Karpas-422 (cell line): ENCODE data around the gene MCU. TPM values are rescaled to one million over a fixed set of nuclear protein-coding genes. Genes with fewer than 3 reads are reported as not detected.

Source experiments
- DNase-seq: peaks from one replicate; pipeline ENCODE4 v3.0.0-alpha.2; 2015
- H2AFZ ChIP-seq: fragments of 200-600 bp; sonication (generic); 2 replicates; pipeline ENCODE4 v1.6.1; 2014; ENCODE audit warnings: antibody characterized with exemption, low read length, mixed read lengths
- H3K27ac ChIP-seq: fragments of 200-600 bp; sonication (generic); 2 replicates; pipeline ENCODE4 v1.5.1; 2014; ENCODE audit warnings: mild to moderate bottlenecking, low read length, moderate library complexity
- H3K27me3 ChIP-seq: fragments of 200-600 bp; sonication (generic); 2 replicates; pipeline ENCODE4 v1.6.1; 2014; ENCODE audit warnings: low read length, mixed read lengths
- H3K36me3 ChIP-seq: fragments of 200-600 bp; sonication (generic); 2 replicates; pipeline ENCODE4 v1.6.1; 2014; ENCODE audit warnings: low read length, mixed read lengths; ENCODE audit not compliant: insufficient read depth
- H3K4me1 ChIP-seq: fragments of 200-600 bp; sonication (generic); 2 replicates; pipeline ENCODE4 v1.6.1; 2014; ENCODE audit warnings: mild to moderate bottlenecking, low read length, mixed read lengths
- H3K4me2 ChIP-seq: fragments of 200-600 bp; sonication (generic); 2 replicates; pipeline ENCODE4 v1.6.1; 2014; ENCODE audit warnings: low read length, low read depth, mild to moderate bottlenecking; ENCODE audit not compliant: poor library complexity, severe bottlenecking
- H3K4me3 ChIP-seq: fragments of 200-600 bp; sonication (generic); 2 replicates; pipeline ENCODE4 v1.5.1; 2014; ENCODE audit warnings: mild to moderate bottlenecking, antibody characterized with exemption, low read length, mixed read lengths
- H3K79me2 ChIP-seq: fragments of 200-600 bp; sonication (generic); 2 replicates; pipeline ENCODE4 v1.6.1; 2014; ENCODE audit warnings: mild to moderate bottlenecking, low read length, mixed read lengths
- H3K9ac ChIP-seq: fragments of 200-600 bp; sonication (generic); 2 replicates; pipeline ENCODE4 v1.6.0; 2014; ENCODE audit warnings: low read length
- H3K9me2 ChIP-seq: fragments of 200-600 bp; sonication (generic), shearing (Covaris generic); replicated peaks from 2 replicates; pipeline ENCODE4 v1.6.0; 2014; ENCODE audit warnings: mild to moderate bottlenecking, low read length, moderate library complexity; ENCODE audit not compliant: insufficient read depth
- H3K9me3 ChIP-seq: fragments of 300-700, 200-600 bp; sonication (generic); 2 replicates; pipeline ENCODE4 v1.6.1; 2014; ENCODE audit warnings: low read length, mixed read lengths
- H4K20me1 ChIP-seq: fragments of 200-600 bp; sonication (generic); 2 replicates; pipeline ENCODE4 v1.6.1; 2014; ENCODE audit warnings: mild to moderate bottlenecking, antibody characterized with exemption, low read length, low read depth; ENCODE audit not compliant: insufficient read depth
- total RNA-seq: library from RNA; depleted of rRNA; stranded (reverse); fragments of >200 nt; shearing (Covaris generic); gene quantifications from 2 replicates; pipeline ENCODE4 v1.2.3, GENCODE V29; 2014; ENCODE audit warnings: low replicate concordance

MCU gene
- total RNA-seq, 1 experiment from 2014 or later, result 41.3 TPM

DNA sequence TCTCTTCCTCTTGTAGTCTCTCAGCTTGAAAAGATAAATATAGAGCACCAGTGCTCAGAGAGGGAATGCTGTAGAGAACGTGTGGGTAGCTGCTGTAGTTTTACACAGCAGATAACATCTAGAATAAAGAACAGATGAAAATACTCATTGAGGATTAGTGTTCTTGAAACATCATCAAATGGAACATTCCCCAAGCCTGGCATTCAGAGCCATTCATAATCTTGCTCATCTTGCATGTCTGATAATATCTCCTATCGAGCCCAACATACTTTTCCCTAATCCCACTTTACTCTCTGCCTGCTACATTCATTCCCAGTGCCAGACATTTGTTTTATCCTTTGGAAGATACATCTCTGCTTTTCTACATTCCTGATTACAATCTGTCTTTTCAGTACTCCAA lies 35.2 kb downstream of the MCU start:
- H3K27ac ChIP-seq, result no peak overlapping the region
- no peaks in the 10 kb centered on the region for H3K27me3 ChIP-seq
- no peak overlapping the region for H2AFZ ChIP-seq
- no peak overlapping the region for H3K4me3 ChIP-seq
- DNase-seq, result no peak
- H3K9me3 ChIP-seq, result no peaks in the 10 kb centered on the region
- no peaks in the 10 kb centered on the region for H3K36me3 ChIP-seq
- H3K4me1 ChIP-seq, result 0 out of 2 replicates have a peak, but pooled peaks cover 3% of the 10 kb centered on the region
- H3K9ac ChIP-seq, result no peak overlapping the region
- no peaks in the 10 kb centered on the region for H4K20me1 ChIP-seq
- peaks cover 70% of the 10 kb centered on the region for H3K79me2 ChIP-seq
- no peak overlapping the region for H3K4me2 ChIP-seq
- H3K9me2 ChIP-seq, result no peaks in the 10 kb centered on the region

DNA sequence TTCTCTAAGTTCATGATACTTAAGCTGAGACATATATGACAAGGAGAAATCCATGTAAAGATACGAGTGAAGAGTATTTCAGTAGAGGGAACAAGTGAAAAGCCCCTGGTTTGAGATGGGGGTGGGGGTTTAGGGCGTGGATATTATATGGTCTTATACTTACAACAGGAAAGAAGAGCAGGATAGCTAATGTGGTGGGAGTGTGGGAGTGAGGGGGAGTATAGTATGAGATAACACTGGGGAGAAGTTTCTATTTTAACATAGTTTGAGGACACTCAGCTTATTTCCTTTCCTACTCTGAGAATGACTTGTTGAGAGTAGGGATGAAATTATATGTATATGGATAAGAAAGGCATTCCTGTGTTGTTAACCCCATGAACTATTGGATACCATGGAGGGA lies 36.5 kb downstream of the MCU start:
- Histone ChIP-seq H2AFZ (no peak overlapping the region), H3K4me1 (no peaks in the 10 kb centered on the region), H3K9me3 (no peaks in the 10 kb centered on the region), H3K36me3 (no peaks in the 10 kb centered on the region), H3K9ac (no peak overlapping the region), H4K20me1 (no peaks in the 10 kb centered on the region), H3K4me3 (no peak overlapping the region), H3K4me2 (no peak overlapping the region), H3K27me3 (no peaks in the 10 kb centered on the region), H3K9me2 (no peaks in the 10 kb centered on the region), H3K27ac (no peak overlapping the region), H3K79me2 (peaks cover 75% of the 10 kb centered on the region)
- DNase-seq, result no peak

DNA sequence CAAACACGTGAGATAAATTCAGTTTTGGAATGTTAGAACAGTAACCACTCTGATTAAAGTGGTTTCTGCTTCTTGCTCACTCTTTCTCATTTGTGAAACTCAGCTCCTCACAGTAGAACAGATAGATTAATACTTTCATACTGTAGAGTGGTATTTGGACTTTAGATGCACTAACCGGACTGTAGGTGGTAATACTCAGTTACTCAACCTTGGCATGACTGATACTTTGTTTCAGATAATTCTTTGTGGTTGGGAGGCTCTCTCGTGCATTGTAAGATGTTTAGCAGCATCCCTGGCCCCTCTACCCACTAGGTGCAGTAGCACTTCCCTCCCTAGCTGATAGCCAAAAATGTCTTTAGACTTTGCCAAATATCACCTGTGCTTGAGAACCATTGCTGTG lies 37.6 kb downstream of the MCU start:
- Histone ChIP-seq H2AFZ (no peak overlapping the region), H3K4me1 (no peaks in the 10 kb centered on the region), H3K27ac (no peak overlapping the region), H3K9me3 (no peaks in the 10 kb centered on the region), H3K36me3 (no peaks in the 10 kb centered on the region), H3K9ac (no peak overlapping the region), H3K27me3 (no peaks in the 10 kb centered on the region), H3K4me3 (no peak overlapping the region), H3K4me2 (no peak overlapping the region), H3K9me2 (no peaks in the 10 kb centered on the region), H4K20me1 (no peaks in the 10 kb centered on the region), H3K79me2 (peaks cover 73% of the 10 kb centered on the region)
- no peak for DNase-seq

DNA sequence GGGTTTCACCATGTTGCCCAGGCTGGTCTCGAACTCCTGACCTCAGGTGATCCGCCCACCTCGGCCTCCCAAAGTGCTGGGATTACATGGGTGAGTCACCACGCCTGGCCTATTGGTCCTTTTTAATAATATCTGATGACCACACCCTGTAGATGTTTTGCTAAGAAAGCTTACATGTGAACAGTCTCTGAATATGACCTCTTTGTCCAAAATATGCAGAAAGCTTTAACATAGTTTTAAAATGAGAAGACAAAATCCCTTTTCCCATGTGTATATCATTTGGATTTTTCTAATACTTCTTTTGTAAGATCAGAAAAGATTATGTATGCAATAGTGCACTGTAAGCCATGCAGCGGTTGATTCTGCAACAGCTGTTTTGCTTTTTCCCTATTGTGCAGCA lies 38.5 kb downstream of the MCU start:
- no peaks in the 10 kb centered on the region for H3K36me3 ChIP-seq
- no peak overlapping the region for H3K27ac ChIP-seq
- H3K4me1 ChIP-seq, result peaks cover 3% of the 10 kb centered on the region
- no peaks in the 10 kb centered on the region for H3K27me3 ChIP-seq
- no peaks in the 10 kb centered on the region for H4K20me1 ChIP-seq
- H3K9me3 ChIP-seq, result no peaks in the 10 kb centered on the region
- DNase-seq, result no peak
- peaks cover 79% of the 10 kb centered on the region for H3K79me2 ChIP-seq
- no peak overlapping the region for H3K4me2 ChIP-seq
- H2AFZ ChIP-seq, result no peak overlapping the region
- no peak overlapping the region for H3K4me3 ChIP-seq
- no peaks in the 10 kb centered on the region for H3K9me2 ChIP-seq
- no peak overlapping the region for H3K9ac ChIP-seq

DNA sequence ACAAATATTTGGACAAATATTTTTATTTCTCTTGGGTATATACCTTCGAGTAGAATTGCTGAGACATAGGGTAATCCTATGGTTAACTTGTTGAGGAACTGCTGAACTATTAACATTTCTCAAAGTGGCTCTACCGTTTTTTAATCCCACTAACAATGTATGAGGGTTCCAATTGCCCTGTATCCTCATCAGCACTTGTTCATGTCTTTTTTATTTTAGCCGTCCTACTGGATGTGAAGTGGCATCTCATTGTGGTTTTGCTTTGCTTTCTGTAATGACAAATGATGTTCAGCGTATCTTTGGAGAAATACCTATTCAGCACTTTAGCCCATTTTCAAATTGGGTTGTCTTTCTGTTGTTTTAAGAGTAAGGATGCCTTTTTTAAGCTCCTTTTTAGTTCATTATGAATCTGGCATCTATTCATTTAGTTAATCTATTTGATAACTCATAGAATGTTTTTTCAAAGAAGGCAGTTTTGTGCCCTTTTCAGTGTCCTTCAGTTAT lies 40.0 kb downstream of the MCU start:
- Histone ChIP-seq H4K20me1 (no peaks in the 10 kb centered on the region), H3K4me1 (peaks cover 18% of the 10 kb centered on the region), H3K79me2 (peaks cover 84% of the 10 kb centered on the region), H3K9ac (no peak overlapping the region), H3K9me3 (no peaks in the 10 kb centered on the region), H3K4me3 (no peak overlapping the region), H3K27ac (no peak overlapping the region), H3K27me3 (no peaks in the 10 kb centered on the region), H3K9me2 (no peaks in the 10 kb centered on the region), H2AFZ (no peak overlapping the region), H3K36me3 (no peaks in the 10 kb centered on the region), H3K4me2 (no peak overlapping the region)
- no peak for DNase-seq

DNA sequence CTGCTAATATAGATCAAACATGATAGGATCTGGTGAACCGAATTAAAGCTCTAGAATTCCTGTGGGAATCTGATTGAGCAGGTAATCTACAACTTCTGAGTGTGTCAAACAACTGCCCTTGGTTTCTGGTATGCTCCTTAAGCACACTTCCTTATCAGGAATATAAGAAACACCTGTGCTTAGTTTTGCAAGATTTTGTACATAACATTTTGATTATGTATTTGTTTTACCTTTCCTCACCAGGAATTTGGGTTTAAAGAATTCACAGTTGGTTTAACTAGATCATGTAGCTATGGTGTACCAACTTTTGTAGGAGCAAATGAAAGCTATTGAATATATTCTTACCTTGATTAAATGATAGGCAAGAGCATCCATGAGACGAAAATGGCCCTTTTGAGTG lies 40.6 kb downstream of the MCU start:
- Histone ChIP-seq H4K20me1 (no peaks in the 10 kb centered on the region), H2AFZ (no peak overlapping the region), H3K79me2 (peaks cover 88% of the 10 kb centered on the region), H3K36me3 (no peaks in the 10 kb centered on the region), H3K4me2 (no peak overlapping the region), H3K4me3 (no peak overlapping the region), H3K27me3 (no peaks in the 10 kb centered on the region), H3K9me3 (no peaks in the 10 kb centered on the region), H3K4me1 (peaks cover 23% of the 10 kb centered on the region), H3K27ac (no peak overlapping the region), H3K9ac (no peak overlapping the region), H3K9me2 (no peaks in the 10 kb centered on the region)
- no peak for DNase-seq

DNA sequence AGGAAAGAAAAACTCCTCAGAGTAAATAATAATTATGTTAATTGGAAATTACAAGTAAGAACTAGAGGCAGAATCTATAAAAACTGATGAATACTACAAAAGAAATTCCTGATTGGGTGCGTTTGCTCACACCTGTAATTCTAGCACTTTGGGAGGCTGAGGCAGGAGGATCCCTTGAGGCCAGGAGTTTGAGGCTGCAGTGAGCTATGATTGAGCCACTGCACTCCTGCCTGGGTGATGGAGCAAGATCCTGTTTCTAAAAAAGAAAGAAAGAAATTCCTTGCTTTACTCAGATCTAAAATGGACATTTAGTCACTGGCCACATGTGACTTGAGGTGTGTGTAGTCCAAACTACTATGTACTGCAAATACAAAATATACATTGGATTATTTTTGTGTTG lies 42.0 kb downstream of the MCU start:
- Histone ChIP-seq H3K27ac (no peak overlapping the region), H3K4me2 (no peak overlapping the region), H3K9me2 (no peaks in the 10 kb centered on the region), H2AFZ (no peak overlapping the region), H4K20me1 (no peaks in the 10 kb centered on the region), H3K4me1 (peaks cover 36% of the 10 kb centered on the region), H3K9me3 (no peaks in the 10 kb centered on the region), H3K27me3 (no peaks in the 10 kb centered on the region), H3K36me3 (no peaks in the 10 kb centered on the region), H3K4me3 (no peak overlapping the region), H3K79me2 (peaks cover 89% of the 10 kb centered on the region), H3K9ac (no peak overlapping the region)
- no peak for DNase-seq

DNA sequence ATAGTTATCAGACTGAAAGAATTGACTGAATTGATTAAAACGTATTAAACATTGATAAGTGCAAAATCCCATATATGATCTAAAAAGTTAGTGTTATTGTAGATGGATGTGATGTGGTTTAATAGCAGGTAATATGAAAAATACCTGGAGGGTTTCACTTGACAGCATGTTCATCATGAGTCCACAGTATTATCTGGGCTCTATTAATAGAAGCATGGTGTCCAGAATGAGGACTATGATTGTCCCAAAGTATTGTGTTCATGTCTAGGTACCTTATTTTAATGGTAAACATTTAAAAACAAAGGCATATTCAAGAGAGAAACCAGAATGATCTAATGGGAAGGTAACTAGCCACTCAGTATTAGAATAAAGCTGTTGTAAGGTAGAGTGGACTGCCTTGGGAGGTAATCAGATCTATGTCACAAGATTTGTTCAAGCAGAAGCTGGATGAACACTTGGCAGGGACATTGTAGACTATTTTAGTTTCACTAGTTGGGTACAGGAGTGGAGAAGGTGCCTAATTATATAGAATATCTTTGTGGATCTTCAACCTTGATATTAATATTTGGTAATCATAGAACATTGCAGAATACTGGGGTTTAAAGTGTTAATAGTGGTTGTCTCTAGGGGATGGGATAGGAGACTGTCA lies 43.5 kb downstream of the MCU start:
- Histone ChIP-seq H3K9me3 (no peaks in the 10 kb centered on the region), H3K36me3 (no peaks in the 10 kb centered on the region), H3K9ac (no peak overlapping the region), H3K27ac (no peak overlapping the region), H3K79me2 (peaks cover 94% of the 10 kb centered on the region), H2AFZ (no peak overlapping the region), H3K4me3 (no peak overlapping the region), H3K9me2 (no peaks in the 10 kb centered on the region), H3K27me3 (no peaks in the 10 kb centered on the region), H3K4me2 (no peak overlapping the region), H3K4me1 (peaks cover 36% of the 10 kb centered on the region), H4K20me1 (no peaks in the 10 kb centered on the region)
- DNase-seq, result no peak
